Activated CD8-positive, alpha-beta memory T cell treated with anti-CD3 and anti-CD28 coated beads for 36 hours (primary cell): ENCODE data around the gene PDGFB. TPM values are rescaled to one million over a fixed set of nuclear protein-coding genes. Genes with fewer than 3 reads are reported as not detected.

Source experiments
- CTCF ChIA-PET: fragments of 350-600 bp; sonication (Branson Sonifier 250); formaldehyde crosslinking; loops from one replicate; lab custom pipeline; 2021; ENCODE audit warnings: antibody characterized with exemption; lab: Charles Lee
- POLR2A ChIA-PET: fragments of 350-600 bp; sonication (Branson Sonifier 250); formaldehyde crosslinking; loops from one replicate; lab custom pipeline; 2021; ENCODE audit warnings: antibody characterized with exemption; lab: Charles Lee
- total RNA-seq, 2 experiments: library from RNA; stranded (reverse); gene quantifications; one replicate each; pipeline ENCODE4 v1.2.3, GENCODE V29; 2021

Gene PDGFB
- total RNA-seq, 2 experiments from 2014 or later, result 0.78 to 1.2 TPM

- POLR2A ChIA-PET, result no interaction called here
- CTCF ChIA-PET, result interaction anchor here (0.8 kb wide), 1 partner anchor 84 kb away, joined by 3 read pairs; no protein-coding TSS in a partner anchor
These were observed 34.5 kb upstream of the PDGFB start for GRCh38 chr22:39279170-39279850.

- POLR2A ChIA-PET, result no interaction called here
These were observed 33.3 kb upstream of the PDGFB start for GRCh38 chr22:39278040-39278439.

GRCh38 chr22:39277142-39277607 lies 32.4 kb upstream of the PDGFB start:
- ChIA-PET POLR2A (no interaction called here), CTCF (interaction anchor here (0.6 to 1.7 kb wide), 2 partner anchors 34 to 139 kb away, joined by 3 read pairs; no protein-coding TSS in a partner anchor)

More at GRCh38 chr22:39278040-39278439, 33.3 kb upstream of the PDGFB start:
- CTCF ChIA-PET, result no interaction called here

- ChIA-PET POLR2A (no interaction called here), CTCF (interaction anchor here (1.7 kb wide), 1 partner anchor 35 kb away, joined by 3 read pairs; no protein-coding TSS in a partner anchor)
These were observed 31.8 kb upstream of the PDGFB start for GRCh38 chr22:39276440-39277141.

- ChIA-PET POLR2A (no interaction called here), CTCF (interaction anchor here (1.7 kb wide), 1 partner anchor 35 kb away, joined by 3 read pairs; no protein-coding TSS in a partner anchor)
These were observed 31.1 kb upstream of the PDGFB start for GRCh38 chr22:39275814-39276439.

GRCh38 chr22:39273950-39274887 lies 29.4 kb upstream of the PDGFB start:
- CTCF ChIA-PET, result no interaction called here

GRCh38 chr22:39270792-39271191 lies 26.0 kb upstream of the PDGFB start:
- CTCF ChIA-PET, result no interaction called here

More at GRCh38 chr22:39273950-39274887, 29.4 kb upstream of the PDGFB start:
- POLR2A ChIA-PET, result no interaction called here

GRCh38 chr22:39270280-39270679 lies 25.5 kb upstream of the PDGFB start:
- CTCF ChIA-PET, result no interaction called here

More at GRCh38 chr22:39270792-39271191, 26.0 kb upstream of the PDGFB start:
- POLR2A ChIA-PET, result no interaction called here

GRCh38 chr22:39269095-39269790 lies 24.5 kb upstream of the PDGFB start:
- ChIA-PET CTCF (interaction anchor here (0.6 kb wide), 1 partner anchor 231 kb away, joined by 3 read pairs; no protein-coding TSS in a partner anchor), POLR2A (interaction anchor here (0.6 kb wide), 1 partner anchor 213 kb away, joined by 14 read pairs; no protein-coding TSS in a partner anchor)

More at GRCh38 chr22:39270280-39270679, 25.5 kb upstream of the PDGFB start:
- POLR2A ChIA-PET, result no interaction called here

- CTCF ChIA-PET, result interaction anchor here (0.6 kb wide), 1 partner anchor 231 kb away, joined by 3 read pairs; no protein-coding TSS in a partner anchor
- POLR2A ChIA-PET, result no interaction called here
These were observed 23.9 kb upstream of the PDGFB start for GRCh38 chr22:39268645-39269044.

GRCh38 chr22:39267974-39268373 lies 23.2 kb upstream of the PDGFB start:
- ChIA-PET CTCF (interaction anchor here (0.5 kb wide), 1 partner anchor 1455 kb away, joined by 3 read pairs; no protein-coding TSS in a partner anchor), POLR2A (no interaction called here)

GRCh38 chr22:39266398-39267030 lies 21.7 kb upstream of the PDGFB start:
- POLR2A ChIA-PET, result interaction anchor here (1.2 kb wide), 1 partner anchor 192 kb away, joined by 4 read pairs; no protein-coding TSS in a partner anchor
- CTCF ChIA-PET, result no interaction called here

GRCh38 chr22:39265143-39265886 lies 20.5 kb upstream of the PDGFB start:
- ChIA-PET POLR2A (no interaction called here), CTCF (no interaction called here)

- CTCF ChIA-PET, result no interaction called here
These were observed 19.7 kb upstream of the PDGFB start for GRCh38 chr22:39264349-39265038.

GRCh38 chr22:39263626-39264348 lies 19.0 kb upstream of the PDGFB start:
- CTCF ChIA-PET, result no interaction called here
- POLR2A ChIA-PET, result no interaction called here

More at GRCh38 chr22:39264349-39265038, 19.7 kb upstream of the PDGFB start:
- POLR2A ChIA-PET, result no interaction called here
